HepG2 (cell line): ENCODE results near the gene FIS1. TPM values are rescaled to one million over a fixed set of nuclear protein-coding genes. Genes with fewer than 3 reads are reported as not detected.
A peak's percentile ranks its signal among the peaks of the same experiment; 100 is the strongest.

Source experiments
- CHD2 ChIP-seq: IDR thresholded peaks from 2 replicates; pipeline ENCODE4 v1.6.1; 2011; ENCODE audit warnings: low read depth, low read length, improper control_type of control experiment
- FOXC1 ChIP-seq: sonication (generic); formaldehyde crosslinking; IDR thresholded peaks from 2 replicates; pipeline ENCODE4 v1.8.0; 2022; ENCODE audit warnings: mild to moderate bottlenecking, missing genetic modification reagents, borderline replicate concordance
- FOXK1 ChIP-seq: sonication (generic); formaldehyde crosslinking; IDR thresholded peaks from 2 replicates; pipeline ENCODE4 v1.4.0; 2020; ENCODE audit warnings: low read depth, missing genetic modification reagents, borderline replicate concordance
- HHEX ChIP-seq: IDR thresholded peaks from 2 replicates; pipeline ENCODE4 v1.6.1; 2016; ENCODE audit warnings: control low read depth
- ISX ChIP-seq: sonication (generic); formaldehyde crosslinking; conservative IDR thresholded peaks from 2 replicates; pipeline ENCODE4 v1.5.0; 2020; ENCODE audit warnings: missing genetic modification reagents
- MED13 ChIP-seq: sonication (generic); formaldehyde crosslinking; IDR thresholded peaks from 2 replicates; pipeline ENCODE4 v1.5.0; 2020; ENCODE audit warnings: missing genetic modification reagents
- NFKB2 ChIP-seq: sonication (generic); formaldehyde crosslinking; IDR thresholded peaks from 2 replicates; pipeline ENCODE4 v1.4.0; 2020; ENCODE audit warnings: missing genetic modification reagents, borderline replicate concordance
- SALL2 ChIP-seq: sonication (generic); formaldehyde crosslinking; IDR thresholded peaks from 2 replicates; pipeline ENCODE4 v1.8.1; 2023; ENCODE audit warnings: mild to moderate bottlenecking, missing genetic modification reagents, inconsistent platforms
- SP1 ChIP-seq, 2 experiments: fragments of 450-650 bp in 1 of 2; sonication (generic) in 1 of 2; formaldehyde crosslinking in 1 of 2; IDR thresholded peaks; 2 replicates each; pipeline versions ENCODE4 v1.4.0 to v1.6.1; 2016 to 2020; ENCODE audit warnings: missing genetic modification reagents in 1 of 2
- ZFP1 ChIP-seq: IDR thresholded peaks from 2 replicates; pipeline ENCODE4 v1.6.1; 2016
- ZNF282 ChIP-seq: fragments of 450-650 bp; IDR thresholded peaks from 2 replicates; pipeline ENCODE4 v1.6.1; 2018; ENCODE audit not compliant: partially characterized antibody
- polyA plus RNA-seq, 8 experiments: library from polyadenylated mRNA; depleted of rRNA in 3 of 8; stranded (reverse) in 7 of 8; unstranded in 1 of 8; fragments of >200 nt; fragmentation: Illumina TruSeq in 4 of 8; extraction: Trizol in 4 of 8; gene quantifications; 2 replicates each; pipeline versions ENCODE4 v1.2.1 to v1.2.3, GENCODE V29; 2011 to 2016; ENCODE audit warnings: low read depth in 4 of 8, missing spikeins in 1 of 8, mixed read lengths in 1 of 8; ENCODE audit not compliant: insufficient read depth in 1 of 8
- total RNA-seq, 5 experiments: library from RNA; depleted of rRNA; stranded (reverse); fragments of >200 nt; fragmentation: Illumina TruSeq; extraction: Trizol; gene quantifications; 2 replicates each; pipeline ENCODE4 v1.2.3, GENCODE V29; 2016; ENCODE audit warnings: low read depth in 1 of 5
- TF ChIP-seq, protein P1 (sequence below): sonication (generic); formaldehyde crosslinking; IDR thresholded peaks from 2 replicates; pipeline ENCODE4 v1.5.1; 2020; ENCODE audit warnings: mild to moderate bottlenecking, missing genetic modification reagents, moderate library complexity
- TF ChIP-seq, protein P2 (sequence below): sonication (generic); formaldehyde crosslinking; IDR thresholded peaks from 2 replicates; pipeline ENCODE4 v1.9.0; 2021; ENCODE audit warnings: missing genetic modification reagents, mild to moderate bottlenecking, borderline replicate concordance
- TF ChIP-seq, protein P3 (sequence below): sonication (generic); formaldehyde crosslinking; IDR thresholded peaks from 2 replicates; pipeline ENCODE4 v1.8.1; 2022; ENCODE audit warnings: low read depth, mild to moderate bottlenecking, missing genetic modification reagents
- TF ChIP-seq, protein P4 (sequence below): sonication (generic); formaldehyde crosslinking; IDR thresholded peaks from 2 replicates; pipeline ENCODE4 v1.8.1; 2023; ENCODE audit warnings: mild to moderate bottlenecking, moderate library complexity, missing genetic modification reagents
- TF ChIP-seq, protein P5 (sequence below): sonication (generic); formaldehyde crosslinking; IDR thresholded peaks from 2 replicates; pipeline ENCODE4 v1.8.0; 2022; ENCODE audit warnings: missing genetic modification reagents, mild to moderate bottlenecking, borderline replicate concordance
- TF ChIP-seq, protein P6 (sequence below): sonication (generic); formaldehyde crosslinking; IDR thresholded peaks from 2 replicates; pipeline ENCODE4 v1.9.0; 2021; ENCODE audit warnings: missing genetic modification reagents, borderline replicate concordance

The FIS1 gene
- total and polyA plus RNA-seq, 2 of the 13 experiments (the other 11 are each of a cell fraction or from before 2014, with no cell fraction given) = 97.5 to 101 TPM

DNA sequence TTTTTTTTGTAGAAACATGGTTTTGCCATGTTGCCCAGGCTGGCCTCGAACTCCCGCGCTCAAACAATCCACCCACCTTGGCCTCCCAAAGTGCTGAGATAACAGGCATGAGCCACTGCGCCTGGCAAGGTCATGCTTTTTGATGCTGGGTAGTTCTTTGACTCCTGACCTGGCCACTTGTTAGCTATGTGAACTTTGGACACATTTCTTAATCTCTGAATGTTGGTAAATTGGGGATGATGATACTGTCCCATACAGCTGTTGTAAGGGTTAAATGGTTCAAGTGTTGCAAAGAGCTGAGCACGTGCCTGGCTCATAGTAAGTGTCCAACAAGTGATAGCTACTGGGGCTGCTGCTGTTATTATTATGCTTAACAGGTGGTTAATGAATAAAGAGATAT, 24.6 kb downstream of the FIS1 start (continued):
- TF ChIP-seq, protein P1, sequence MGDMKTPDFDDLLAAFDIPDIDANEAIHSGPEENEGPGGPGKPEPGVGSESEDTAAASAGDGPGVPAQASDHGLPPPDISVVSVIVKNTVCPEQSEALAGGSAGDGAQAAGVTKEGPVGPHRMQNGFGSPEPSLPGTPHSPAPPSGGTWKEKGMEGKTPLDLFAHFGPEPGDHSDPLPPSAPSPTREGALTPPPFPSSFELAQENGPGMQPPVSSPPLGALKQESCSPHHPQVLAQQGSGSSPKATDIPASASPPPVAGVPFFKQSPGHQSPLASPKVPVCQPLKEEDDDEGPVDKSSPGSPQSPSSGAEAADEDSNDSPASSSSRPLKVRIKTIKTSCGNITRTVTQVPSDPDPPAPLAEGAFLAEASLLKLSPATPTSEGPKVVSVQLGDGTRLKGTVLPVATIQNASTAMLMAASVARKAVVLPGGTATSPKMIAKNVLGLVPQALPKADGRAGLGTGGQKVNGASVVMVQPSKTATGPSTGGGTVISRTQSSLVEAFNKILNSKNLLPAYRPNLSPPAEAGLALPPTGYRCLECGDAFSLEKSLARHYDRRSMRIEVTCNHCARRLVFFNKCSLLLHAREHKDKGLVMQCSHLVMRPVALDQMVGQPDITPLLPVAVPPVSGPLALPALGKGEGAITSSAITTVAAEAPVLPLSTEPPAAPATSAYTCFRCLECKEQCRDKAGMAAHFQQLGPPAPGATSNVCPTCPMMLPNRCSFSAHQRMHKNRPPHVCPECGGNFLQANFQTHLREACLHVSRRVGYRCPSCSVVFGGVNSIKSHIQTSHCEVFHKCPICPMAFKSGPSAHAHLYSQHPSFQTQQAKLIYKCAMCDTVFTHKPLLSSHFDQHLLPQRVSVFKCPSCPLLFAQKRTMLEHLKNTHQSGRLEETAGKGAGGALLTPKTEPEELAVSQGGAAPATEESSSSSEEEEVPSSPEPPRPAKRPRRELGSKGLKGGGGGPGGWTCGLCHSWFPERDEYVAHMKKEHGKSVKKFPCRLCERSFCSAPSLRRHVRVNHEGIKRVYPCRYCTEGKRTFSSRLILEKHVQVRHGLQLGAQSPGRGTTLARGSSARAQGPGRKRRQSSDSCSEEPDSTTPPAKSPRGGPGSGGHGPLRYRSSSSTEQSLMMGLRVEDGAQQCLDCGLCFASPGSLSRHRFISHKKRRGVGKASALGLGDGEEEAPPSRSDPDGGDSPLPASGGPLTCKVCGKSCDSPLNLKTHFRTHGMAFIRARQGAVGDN (CRISPR knock-in tag) = 0 out of 2 replicates have a peak, but pooled peaks have one; percentile 30
- TF ChIP-seq, protein P2, sequence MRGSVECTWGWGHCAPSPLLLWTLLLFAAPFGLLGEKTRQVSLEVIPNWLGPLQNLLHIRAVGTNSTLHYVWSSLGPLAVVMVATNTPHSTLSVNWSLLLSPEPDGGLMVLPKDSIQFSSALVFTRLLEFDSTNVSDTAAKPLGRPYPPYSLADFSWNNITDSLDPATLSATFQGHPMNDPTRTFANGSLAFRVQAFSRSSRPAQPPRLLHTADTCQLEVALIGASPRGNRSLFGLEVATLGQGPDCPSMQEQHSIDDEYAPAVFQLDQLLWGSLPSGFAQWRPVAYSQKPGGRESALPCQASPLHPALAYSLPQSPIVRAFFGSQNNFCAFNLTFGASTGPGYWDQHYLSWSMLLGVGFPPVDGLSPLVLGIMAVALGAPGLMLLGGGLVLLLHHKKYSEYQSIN (CRISPR knock-in tag) = no peak
- TF ChIP-seq MED13 (no peak), HHEX (no peak), FOXK1 (no peak), SP1 (IDR thresholded peaks at IDR 0.05) (no peak), SP1 (CRISPR knock-in tag; IDR thresholded peaks at IDR 0.05) (no peak), ISX (CRISPR knock-in tag) (no peak), CHD2 (no peak), FOXC1 (CRISPR knock-in tag) (no peak), NFKB2 (CRISPR knock-in tag) (no peak), ZNF282 (no peak), SALL2 (0 out of 2 replicates have a peak, but pooled peaks have one; percentile 33), ZFP1 (CRISPR knock-in tag) (no peak)
- TF ChIP-seq, protein P3, sequence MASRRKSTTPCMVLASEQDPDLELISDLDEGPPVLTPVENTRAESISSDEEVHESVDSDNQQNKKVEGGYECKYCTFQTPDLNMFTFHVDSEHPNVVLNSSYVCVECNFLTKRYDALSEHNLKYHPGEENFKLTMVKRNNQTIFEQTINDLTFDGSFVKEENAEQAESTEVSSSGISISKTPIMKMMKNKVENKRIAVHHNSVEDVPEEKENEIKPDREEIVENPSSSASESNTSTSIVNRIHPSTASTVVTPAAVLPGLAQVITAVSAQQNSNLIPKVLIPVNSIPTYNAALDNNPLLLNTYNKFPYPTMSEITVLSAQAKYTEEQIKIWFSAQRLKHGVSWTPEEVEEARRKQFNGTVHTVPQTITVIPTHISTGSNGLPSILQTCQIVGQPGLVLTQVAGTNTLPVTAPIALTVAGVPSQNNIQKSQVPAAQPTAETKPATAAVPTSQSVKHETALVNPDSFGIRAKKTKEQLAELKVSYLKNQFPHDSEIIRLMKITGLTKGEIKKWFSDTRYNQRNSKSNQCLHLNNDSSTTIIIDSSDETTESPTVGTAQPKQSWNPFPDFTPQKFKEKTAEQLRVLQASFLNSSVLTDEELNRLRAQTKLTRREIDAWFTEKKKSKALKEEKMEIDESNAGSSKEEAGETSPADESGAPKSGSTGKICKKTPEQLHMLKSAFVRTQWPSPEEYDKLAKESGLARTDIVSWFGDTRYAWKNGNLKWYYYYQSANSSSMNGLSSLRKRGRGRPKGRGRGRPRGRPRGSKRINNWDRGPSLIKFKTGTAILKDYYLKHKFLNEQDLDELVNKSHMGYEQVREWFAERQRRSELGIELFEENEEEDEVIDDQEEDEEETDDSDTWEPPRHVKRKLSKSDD (CRISPR knock-in tag) = peak; percentile 73
- TF ChIP-seq, protein P4, sequence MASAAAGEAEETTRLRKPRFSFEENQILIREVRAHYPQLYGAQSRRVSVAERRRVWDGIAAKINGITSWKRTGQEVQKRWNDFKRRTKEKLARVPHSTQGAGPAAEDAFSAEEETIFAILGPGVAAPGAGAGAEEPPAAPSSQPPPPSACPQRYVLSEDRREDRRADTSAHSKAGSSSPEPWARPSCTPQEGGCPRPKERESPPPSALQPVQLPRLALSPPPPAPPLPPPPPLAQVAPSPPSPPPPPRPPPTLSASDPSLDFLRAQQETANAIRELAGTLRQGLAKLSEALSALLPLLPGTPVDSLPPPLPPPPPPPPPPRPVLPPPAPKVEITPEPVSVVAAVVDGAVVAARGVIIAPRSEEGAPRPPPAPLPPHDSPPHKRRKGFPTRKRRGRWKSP (CRISPR knock-in tag) = no peak
- TF ChIP-seq, protein P5, sequence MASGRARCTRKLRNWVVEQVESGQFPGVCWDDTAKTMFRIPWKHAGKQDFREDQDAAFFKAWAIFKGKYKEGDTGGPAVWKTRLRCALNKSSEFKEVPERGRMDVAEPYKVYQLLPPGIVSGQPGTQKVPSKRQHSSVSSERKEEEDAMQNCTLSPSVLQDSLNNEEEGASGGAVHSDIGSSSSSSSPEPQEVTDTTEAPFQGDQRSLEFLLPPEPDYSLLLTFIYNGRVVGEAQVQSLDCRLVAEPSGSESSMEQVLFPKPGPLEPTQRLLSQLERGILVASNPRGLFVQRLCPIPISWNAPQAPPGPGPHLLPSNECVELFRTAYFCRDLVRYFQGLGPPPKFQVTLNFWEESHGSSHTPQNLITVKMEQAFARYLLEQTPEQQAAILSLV (CRISPR knock-in tag) = no peak
- TF ChIP-seq, protein P6, sequence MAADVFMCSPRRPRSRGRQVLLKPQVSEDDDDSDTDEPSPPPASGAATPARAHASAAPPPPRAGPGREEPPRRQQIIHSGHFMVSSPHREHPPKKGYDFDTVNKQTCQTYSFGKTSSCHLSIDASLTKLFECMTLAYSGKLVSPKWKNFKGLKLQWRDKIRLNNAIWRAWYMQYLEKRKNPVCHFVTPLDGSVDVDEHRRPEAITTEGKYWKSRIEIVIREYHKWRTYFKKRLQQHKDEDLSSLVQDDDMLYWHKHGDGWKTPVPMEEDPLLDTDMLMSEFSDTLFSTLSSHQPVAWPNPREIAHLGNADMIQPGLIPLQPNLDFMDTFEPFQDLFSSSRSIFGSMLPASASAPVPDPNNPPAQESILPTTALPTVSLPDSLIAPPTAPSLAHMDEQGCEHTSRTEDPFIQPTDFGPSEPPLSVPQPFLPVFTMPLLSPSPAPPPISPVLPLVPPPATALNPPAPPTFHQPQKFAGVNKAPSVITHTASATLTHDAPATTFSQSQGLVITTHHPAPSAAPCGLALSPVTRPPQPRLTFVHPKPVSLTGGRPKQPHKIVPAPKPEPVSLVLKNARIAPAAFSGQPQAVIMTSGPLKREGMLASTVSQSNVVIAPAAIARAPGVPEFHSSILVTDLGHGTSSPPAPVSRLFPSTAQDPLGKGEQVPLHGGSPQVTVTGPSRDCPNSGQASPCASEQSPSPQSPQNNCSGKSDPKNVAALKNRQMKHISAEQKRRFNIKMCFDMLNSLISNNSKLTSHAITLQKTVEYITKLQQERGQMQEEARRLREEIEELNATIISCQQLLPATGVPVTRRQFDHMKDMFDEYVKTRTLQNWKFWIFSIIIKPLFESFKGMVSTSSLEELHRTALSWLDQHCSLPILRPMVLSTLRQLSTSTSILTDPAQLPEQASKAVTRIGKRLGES (CRISPR knock-in tag) = no peak
